Loucy (cell line): ENCODE measurements around the gene CNOT10.

Experiments used
- H2AFZ ChIP-seq: fragments of 200-600 bp; sonication (generic); 2 replicates; pipeline ENCODE4 v1.6.0; 2016; ENCODE audit warnings: antibody characterized with exemption, mild to moderate bottlenecking, low read length, moderate library complexity
- H3F3A ChIP-seq: fragments of 200-600 bp; 2 replicates; pipeline ENCODE4 v1.6.0; 2016; ENCODE audit warnings: antibody characterized with exemption, low read depth, mild to moderate bottlenecking
- H3K27me3 ChIP-seq: fragments of 200-600 bp; sonication (generic); 2 replicates; pipeline ENCODE4 v1.6.1; 2014; ENCODE audit warnings: low read length, mild to moderate bottlenecking; ENCODE audit not compliant: insufficient read depth, poor library complexity, severe bottlenecking
- H3K36me3 ChIP-seq: fragments of 200-600 bp; sonication (generic); 2 replicates; pipeline ENCODE4 v1.6.1; 2016; ENCODE audit warnings: low read length; ENCODE audit not compliant: insufficient read depth
- H3K4me1 ChIP-seq: fragments of 200-600 bp; sonication (generic); 2 replicates; pipeline ENCODE4 v1.5.1; 2014; ENCODE audit warnings: low read length, mild to moderate bottlenecking; ENCODE audit not compliant: insufficient read depth, poor library complexity, severe bottlenecking
- H3K4me2 ChIP-seq: fragments of 200-600 bp; sonication (generic); 2 replicates; pipeline ENCODE4 v1.6.0; 2014; ENCODE audit warnings: antibody characterized with exemption, low read length, low read depth, mild to moderate bottlenecking; ENCODE audit not compliant: poor library complexity, severe bottlenecking
- H3K4me3 ChIP-seq: fragments of 200-600 bp; sonication (generic); 2 replicates; pipeline ENCODE4 v1.5.1; 2014; ENCODE audit warnings: low read length, mild to moderate bottlenecking, mixed read lengths; ENCODE audit not compliant: poor library complexity, severe bottlenecking
- H3K79me2 ChIP-seq: fragments of 200-600 bp; sonication (generic); 2 replicates; pipeline ENCODE4 v1.6.1; 2014; ENCODE audit warnings: low read length; ENCODE audit not compliant: insufficient read depth
- H3K9ac ChIP-seq: fragments of 200-600 bp; sonication (generic); 2 replicates; pipeline ENCODE4 v1.6.0; 2014; ENCODE audit warnings: mild to moderate bottlenecking, low read depth, low read length, moderate library complexity; ENCODE audit not compliant: poor library complexity, severe bottlenecking
- H3K9me2 ChIP-seq: fragments of 200-600 bp; sonication (generic); replicated peaks from 2 replicates; pipeline ENCODE4 v1.6.1; 2016; ENCODE audit warnings: low read depth, low read length, mixed read lengths
- H3K9me3 ChIP-seq: fragments of 200-600 bp; sonication (generic); 2 replicates; pipeline ENCODE4 v1.6.1; 2014; ENCODE audit warnings: mild to moderate bottlenecking, antibody characterized with exemption, low read length, low read depth; ENCODE audit not compliant: insufficient read depth
- H4K20me1 ChIP-seq: fragments of 200-600 bp; sonication (generic); 2 replicates; pipeline ENCODE4 v1.6.0; 2014; ENCODE audit warnings: antibody characterized with exemption, low read length, mild to moderate bottlenecking; ENCODE audit not compliant: insufficient read depth, poor library complexity, severe bottlenecking
- CTCF ChIP-seq: fragments of 200-600 bp; sonication (generic); conservative IDR thresholded peaks from 2 replicates; pipeline ENCODE4 v1.5.1; 2014; ENCODE audit warnings: mild to moderate bottlenecking, antibody characterized with exemption, low read length
- EZH2phosphoT487 ChIP-seq: fragments of 200-600 bp; IDR thresholded peaks from 2 replicates; pipeline ENCODE4 v1.6.1; 2018; ENCODE audit warnings: antibody characterized with exemption, mild to moderate bottlenecking, moderate library complexity, borderline replicate concordance

CNOT10 gene

GRCh38 chr3:32816439-32817256 is 131.7 kb downstream of the CNOT10 start:
- H4K20me1 ChIP-seq = peaks cover 23% of the 10 kb centered on the region
- TF ChIP-seq EZH2phosphoT487 (no peak), CTCF (no peak)
- H3K36me3 ChIP-seq = no peaks in the 10 kb centered on the region
- H3K79me2 ChIP-seq = peaks cover 51% of the 10 kb centered on the region
- H3F3A ChIP-seq = peaks cover 17% of the 10 kb centered on the region; the same call in 1 of the 2 replicates
- H2AFZ ChIP-seq = peak overlapping the region; percentile 99
- peak overlapping the region; percentile 99 for H3K9ac ChIP-seq
- no peaks in the 10 kb centered on the region for H3K9me2 ChIP-seq
- no peaks in the 10 kb centered on the region for H3K27me3 ChIP-seq
- H3K4me2 ChIP-seq = peak overlapping the region; percentile 99
- peaks cover 45% of the 10 kb centered on the region for H3K4me1 ChIP-seq
- no peaks in the 10 kb centered on the region for H3K9me3 ChIP-seq
- peak overlapping the region; percentile 99 for H3K4me3 ChIP-seq

- Histone ChIP-seq H3F3A (peaks cover 17% of the 10 kb centered on the region; the same call in 1 of the 2 replicates), H4K20me1 (peaks cover 27% of the 10 kb centered on the region), H3K4me3 (peak overlapping the region; percentile 99), H3K79me2 (peaks cover 57% of the 10 kb centered on the region), H3K27me3 (no peaks in the 10 kb centered on the region), H3K4me2 (peak overlapping the region; percentile 99), H3K9ac (peak overlapping the region; percentile 99), H2AFZ (peak overlapping the region; percentile 99), H3K36me3 (no peaks in the 10 kb centered on the region), H3K9me3 (no peaks in the 10 kb centered on the region), H3K4me1 (peaks cover 50% of the 10 kb centered on the region), H3K9me2 (no peaks in the 10 kb centered on the region)
- TF ChIP-seq EZH2phosphoT487 (no peak), CTCF (no peak)
These were observed 132.2 kb downstream of the CNOT10 start for GRCh38 chr3:32817257-32817557.

- Histone ChIP-seq H2AFZ (peak within 1 kb of the TSS; percentile 99), H3K4me3 (peak within 1 kb of the TSS; percentile 99), H3K9ac (peak within 1 kb of the TSS; percentile 99), H3K79me2 (peaks cover 61% of the 10 kb centered on the region), H4K20me1 (peaks cover 32% of the 10 kb centered on the region), H3K9me3 (no peaks in the 10 kb centered on the region), H3F3A (peaks cover 17% of the 10 kb centered on the region; the same call in 1 of the 2 replicates), H3K27me3 (no peaks in the 10 kb centered on the region), H3K4me2 (peak within 1 kb of the TSS; percentile 99), H3K36me3 (no peaks in the 10 kb centered on the region), H3K9me2 (no peaks in the 10 kb centered on the region), H3K4me1 (peaks cover 53% of the 10 kb centered on the region)
- TF ChIP-seq CTCF (no peak), EZH2phosphoT487 (no peak)
These were observed 132.7 kb downstream of the CNOT10 start, which contains the start of gene TRIM71 for GRCh38 chr3:32817558-32818228. TSS of gene TRIM71 (plus strand) at chr3:32817997. CDS start at chr3:32818081, 84 bp downstream.
